HG02938 (cell line): ENCODE data around the gene CEBPE.

ENCODE experiments used
- ATAC-seq: cut with Tn5 transposase; IDR thresholded peaks from one replicate; pipeline ENCODE4 v1.9.1; 2021; ENCODE audit warnings: mild to moderate bottlenecking, moderate library complexity; ENCODE audit not compliant: unreplicated experiment

Gene CEBPE

DNA sequence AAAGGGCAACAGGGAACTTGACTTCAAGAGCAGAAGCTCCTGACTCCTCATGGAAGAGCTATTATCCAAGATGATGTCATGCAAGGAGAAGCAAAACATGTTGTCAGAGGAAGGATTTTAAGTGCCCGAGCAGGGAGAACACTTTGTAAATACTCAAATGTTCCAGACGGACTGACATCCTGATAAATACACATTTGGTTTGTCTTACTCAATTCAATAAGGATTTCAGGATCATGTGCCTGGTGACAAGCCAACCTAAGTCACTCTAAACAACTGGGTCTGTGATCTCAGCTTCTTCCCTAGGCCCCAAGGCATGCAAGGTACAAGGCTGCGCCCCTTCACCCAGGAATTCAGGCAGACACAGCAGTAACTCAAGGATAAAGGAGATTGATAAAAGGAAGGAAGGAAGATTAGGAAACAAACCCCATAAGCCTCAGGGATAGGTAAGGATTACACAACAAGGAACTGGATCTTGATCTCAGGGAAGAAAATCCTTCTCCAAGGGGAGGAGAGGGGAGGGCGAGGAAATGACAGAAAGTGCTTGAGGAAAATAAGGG lies 26.8 kb upstream of the CEBPE start:
- no peak for ATAC-seq

DNA sequence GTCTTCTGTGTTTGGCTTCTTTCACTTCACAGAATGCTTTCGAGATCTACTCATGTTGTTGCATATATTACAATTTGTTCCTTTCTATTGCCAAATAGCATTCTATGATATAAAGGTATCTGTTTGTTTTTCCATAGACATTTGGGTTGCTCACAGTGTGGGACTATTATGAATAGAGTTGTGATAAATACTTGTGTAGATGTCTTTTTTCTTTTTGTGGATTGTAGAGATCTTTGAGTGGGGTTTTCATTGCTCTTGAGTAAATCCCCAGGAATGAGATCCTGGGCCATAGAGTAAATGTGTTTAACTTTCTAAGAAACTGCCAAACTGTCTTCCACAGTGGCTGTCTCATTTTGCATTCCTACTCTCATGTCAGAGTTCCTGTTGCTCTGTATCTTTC lies 24.9 kb upstream of the CEBPE start:
- no peak for ATAC-seq

- ATAC-seq: no peak
Observed at GRCh38 chr14:23142826-23143225, 23.8 kb upstream of the CEBPE start.

DNA sequence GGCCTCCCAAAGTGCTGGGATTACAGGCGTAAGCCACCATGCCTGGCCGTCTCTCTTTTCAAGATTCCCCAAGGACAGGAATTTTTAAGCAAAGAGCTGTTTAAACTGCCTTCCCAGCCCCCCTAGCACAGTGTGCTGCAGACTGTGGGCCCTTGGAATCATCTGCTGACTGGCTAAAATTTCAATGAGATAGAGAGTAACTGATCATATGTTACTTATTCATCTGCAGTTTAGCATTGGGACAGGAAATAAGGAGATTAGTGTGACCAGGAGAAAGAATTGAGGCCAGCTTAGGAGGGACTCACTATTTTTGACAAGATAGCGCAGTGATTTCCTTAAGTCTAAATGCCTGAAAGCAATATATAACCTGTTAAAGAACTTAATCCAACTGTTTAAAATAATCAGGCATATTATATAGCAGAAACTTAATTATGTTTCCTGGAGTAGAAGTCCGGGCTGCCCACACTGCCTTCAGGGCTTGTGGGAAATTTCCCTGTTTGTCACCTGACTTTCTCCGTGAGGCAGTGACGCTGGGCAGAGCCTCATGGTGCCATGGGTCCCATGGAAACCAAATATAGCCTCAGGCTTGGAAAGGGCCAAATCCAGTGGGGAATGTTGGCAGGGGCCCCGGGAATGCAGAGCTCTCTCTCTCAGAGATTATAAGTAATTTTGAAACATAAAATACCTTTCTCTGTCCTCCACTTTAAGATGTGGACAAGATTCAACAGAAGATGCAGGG lies 22.8 kb upstream of the CEBPE start:
- ATAC-seq: no peak

GRCh38 chr14:23140371-23140770 lies 21.3 kb upstream of the CEBPE start:
- no peak for ATAC-seq

DNA sequence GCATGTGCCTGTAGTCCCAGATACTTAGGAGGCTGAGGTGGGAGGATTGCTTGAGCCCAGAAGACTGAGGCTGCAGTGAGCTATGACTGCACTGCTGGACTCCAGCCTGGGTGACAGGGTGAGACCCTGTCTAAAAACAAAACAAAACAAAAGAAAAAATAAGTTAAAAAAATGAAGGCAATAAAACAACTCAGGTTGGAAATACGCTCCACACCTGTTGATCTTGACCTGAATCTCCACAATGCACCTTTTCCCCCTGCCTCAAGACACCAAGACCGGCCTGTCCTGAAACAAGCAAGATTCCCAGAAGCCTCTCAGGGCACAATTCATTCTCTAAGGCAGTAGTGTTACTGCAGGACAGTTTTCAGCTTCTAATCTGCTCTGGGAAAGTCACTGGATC lies 20.8 kb upstream of the CEBPE start:
- ATAC-seq: no peak

DNA sequence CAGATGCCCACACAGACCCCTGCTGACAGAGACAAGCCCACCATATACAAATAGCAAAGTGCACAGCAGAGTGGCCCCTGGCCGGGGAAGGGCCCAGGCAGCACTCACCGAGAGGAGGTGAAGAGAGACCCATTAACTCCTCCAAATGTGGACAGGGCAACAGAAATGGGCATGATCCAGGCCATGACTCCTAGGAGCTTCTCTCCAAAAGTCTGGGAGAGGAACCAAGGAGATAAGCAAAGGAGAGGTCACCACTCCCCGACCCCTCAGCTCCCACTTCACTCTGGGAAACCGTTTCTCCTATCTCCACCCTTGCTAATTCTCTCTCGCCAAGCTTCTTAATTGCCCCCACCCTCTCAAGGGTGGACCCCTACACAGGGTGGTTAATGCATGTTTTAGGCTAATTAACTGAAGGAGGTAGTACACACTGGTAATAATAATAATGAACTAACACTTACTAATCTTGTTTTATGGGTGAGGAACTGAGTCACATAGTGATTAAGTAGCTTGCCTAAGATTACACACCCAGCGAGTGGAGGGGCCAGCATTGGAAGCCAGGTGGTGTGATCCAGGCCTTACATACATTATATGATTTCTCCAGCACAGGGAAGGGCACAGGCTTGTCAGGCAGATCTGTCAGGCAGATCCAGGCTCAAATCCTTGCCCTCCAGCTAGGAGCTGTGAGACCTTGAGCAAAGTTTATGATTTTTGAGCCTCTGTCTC lies 18.9 kb upstream of the CEBPE start:
- ATAC-seq: no peak

DNA sequence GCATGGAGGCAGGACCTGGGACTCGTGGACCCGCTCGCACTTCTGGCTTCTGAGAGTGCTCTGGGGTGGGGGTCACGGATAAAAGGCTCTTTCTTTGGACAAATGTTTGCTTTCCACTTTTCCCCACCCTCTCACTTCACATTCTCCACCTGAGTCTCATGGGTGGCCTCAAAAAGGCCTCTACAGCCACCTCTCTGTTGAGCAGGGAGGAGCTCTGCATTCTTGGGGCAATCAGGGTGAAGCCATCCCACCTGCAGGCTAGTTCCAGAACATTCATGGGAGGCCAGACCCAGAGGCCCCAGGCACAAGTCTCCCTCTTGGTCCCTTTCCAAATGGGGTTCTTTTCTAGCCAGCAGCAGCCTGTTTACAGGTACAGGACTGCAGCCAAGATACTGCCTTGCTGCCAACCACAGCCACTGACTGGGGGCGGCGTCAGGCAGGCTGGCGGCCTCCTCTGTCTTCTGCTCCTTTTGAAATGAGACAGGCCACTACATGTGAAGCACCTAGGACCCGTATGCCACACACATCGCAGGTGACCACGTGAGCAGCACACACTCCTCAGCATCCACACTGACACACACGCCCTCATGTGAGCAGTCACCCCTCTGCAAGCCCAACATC lies 18.2 kb upstream of the CEBPE start:
- no peak for ATAC-seq

DNA sequence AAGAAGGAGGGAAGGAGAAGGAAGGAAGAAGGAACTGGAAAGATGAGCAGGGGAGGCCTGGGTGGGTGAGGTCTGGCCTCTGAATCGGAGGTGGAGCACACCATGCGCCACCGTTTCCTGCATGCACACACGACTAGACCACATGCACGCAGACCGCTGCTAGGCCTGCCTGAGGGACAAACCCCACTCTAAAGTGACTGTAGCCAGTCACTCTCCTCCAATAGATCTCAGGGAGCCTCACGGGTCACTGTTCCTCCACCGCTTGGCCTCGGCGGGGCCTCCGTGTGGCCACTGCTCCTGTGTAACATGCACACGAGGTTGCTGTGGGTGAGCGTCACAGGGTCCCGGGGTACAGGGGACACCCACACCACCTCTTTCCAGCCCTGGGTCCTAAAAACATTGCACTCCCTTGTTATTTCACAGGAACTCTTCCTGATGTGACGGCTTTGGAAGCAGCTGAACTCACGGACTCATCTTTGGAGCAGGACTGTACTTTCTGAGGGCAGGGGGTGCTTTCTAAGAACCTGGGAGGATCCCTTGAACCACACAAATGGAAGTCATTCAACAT lies 17.6 kb upstream of the CEBPE start:
- ATAC-seq: no peak

GRCh38 chr14:23132970-23133369 lies 13.9 kb upstream of the CEBPE start:
- no peak for ATAC-seq

DNA sequence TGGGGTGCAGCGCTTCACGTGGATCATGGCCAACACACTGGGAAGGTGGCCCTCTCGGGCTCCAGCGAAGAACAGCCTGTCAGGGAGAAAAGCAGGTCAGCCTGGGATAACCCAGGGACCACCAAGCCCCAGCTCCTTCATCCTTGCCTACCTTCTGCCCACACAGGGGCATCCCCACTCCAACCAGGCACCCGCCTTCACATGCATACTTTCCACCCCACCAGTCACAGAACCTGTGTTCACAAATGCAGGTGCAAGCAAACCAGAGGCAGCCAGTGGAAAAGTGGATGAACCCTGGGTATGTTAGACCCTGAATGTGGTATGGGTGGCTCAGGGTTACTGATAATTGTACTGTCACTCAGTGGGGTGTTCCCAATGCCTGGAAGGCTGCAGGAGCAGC lies 12.4 kb upstream of the CEBPE start:
- no peak for ATAC-seq

- no peak for ATAC-seq
Observed at GRCh38 chr14:23130871-23131270, 11.8 kb upstream of the CEBPE start.

GRCh38 chr14:23129759-23130316 lies 10.8 kb upstream of the CEBPE start:
- no peak for ATAC-seq

DNA sequence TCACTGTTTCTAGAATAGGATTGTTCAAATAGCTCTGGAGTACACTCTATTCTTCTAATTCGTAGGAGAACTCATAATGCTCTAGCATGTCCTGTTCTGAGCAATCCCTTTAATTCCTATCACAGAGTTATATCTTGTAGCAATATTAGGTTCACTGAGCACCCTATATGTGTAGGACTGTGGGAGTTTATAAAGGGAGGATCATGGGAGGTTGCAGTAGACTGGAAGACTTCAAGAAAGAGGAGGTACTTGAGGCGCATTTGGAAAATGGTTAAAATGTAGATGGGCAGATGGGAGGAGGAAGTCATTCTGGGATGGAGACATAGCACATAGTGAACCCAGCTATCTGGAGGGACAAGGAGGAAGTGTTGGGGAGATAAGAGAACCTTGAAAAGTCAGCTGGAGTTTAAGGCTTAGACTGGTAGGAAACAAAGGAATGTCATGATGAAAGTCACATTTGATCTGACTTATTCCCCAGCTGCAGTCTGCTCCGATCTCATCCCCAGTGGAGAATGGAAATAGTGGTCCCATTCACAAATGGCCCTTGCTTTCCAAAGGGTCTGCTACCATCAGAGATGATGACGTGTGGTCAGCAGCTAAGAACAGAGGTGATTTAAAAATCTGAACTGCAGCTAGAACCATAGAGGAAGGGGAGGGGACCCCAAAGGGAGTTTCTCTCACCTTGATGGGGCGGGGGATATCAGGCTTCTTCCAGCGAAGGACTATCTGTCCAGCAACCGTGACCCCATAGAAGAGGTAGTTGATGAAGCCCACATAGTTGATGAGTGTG lies 10.1 kb upstream of the CEBPE start:
- no peak for ATAC-seq

GRCh38 chr14:23127861-23128260 lies 8.8 kb upstream of the CEBPE start:
- ATAC-seq: no peak

DNA sequence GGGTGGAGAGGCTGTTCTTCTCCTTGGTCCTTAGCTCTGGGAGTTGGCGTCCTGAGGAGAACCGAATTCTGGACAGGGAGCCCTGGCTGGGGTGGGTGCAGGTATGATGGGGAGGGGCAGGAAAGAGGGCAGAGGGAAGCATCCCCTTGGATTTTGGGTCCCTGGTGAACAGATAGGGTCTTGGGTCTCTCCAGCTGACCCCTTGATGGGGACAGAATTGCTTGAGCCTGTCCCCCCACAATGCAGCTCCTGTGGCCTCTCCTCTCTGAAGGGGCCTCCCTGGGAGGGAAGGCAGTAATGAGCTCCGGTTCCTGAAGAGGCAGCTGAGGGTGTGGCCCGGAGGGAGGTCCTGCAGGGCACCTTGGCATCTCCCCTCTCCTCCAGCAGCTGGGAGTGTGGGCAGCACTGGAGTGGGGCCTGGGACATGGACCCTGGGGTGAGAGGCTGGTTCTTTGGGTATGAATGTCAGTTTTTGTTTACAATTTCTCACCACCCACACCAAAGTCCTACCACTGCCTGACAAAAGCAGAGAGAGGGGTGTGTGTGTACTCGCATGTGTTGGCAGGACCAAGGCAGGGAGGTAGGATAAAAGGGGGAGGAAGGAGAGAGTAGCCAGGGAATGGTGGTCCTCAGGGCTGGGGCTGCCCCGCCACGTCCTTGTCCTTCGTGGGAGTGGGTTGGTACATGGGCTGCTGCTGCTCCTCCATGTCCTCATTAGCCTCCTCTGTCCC lies 7.7 kb upstream of the CEBPE start:
- no peak for ATAC-seq

- ATAC-seq: no peak
Observed at GRCh38 chr14:23125933-23126524, 7.0 kb upstream of the CEBPE start.

DNA sequence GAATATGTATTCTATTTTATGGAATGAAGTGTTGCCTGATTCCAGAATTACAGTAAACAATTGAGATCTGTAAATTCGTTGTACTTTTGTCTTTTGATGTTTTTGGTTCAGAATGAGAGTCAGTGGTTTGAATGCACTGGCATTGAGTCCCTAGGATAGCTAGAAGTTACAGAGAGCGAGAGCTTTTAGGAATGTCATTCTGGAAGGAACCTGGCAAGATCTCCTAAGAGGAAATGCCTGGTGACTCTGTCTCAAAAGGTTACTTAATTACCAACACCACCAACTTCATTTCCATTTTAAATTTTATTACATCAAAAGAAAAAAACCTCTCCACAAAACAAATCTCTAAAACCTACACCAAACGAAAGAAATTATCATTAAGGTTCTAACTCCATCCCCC lies 6.0 kb upstream of the CEBPE start:
- no peak for ATAC-seq

- no peak for ATAC-seq
Observed at GRCh38 chr14:23124337-23124954, 5.4 kb upstream of the CEBPE start.
